ENCODE results near the gene TRIM31.

The TRIM31 gene

DNA sequence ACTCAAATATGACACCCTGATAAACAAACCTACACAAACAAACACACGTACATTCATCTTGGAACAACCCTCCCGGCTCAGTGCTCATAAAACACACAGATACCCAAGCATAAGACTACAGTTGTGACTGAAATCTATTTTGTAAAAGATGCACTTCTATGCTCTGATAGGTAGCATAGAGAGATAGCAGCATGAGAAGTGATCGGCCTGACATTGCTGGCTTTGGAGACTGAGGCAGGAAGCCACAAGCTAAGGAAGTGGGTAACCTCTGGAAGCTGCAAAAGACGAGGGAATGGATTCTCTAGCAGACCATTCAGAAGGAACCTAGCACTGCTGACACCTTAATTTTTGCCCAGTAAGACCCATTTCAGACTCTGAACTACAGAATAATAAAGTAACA lies 35.7 kb downstream of the TRIM31 start:
- no peak for TF ChIP-seq ZFX (IDR thresholded peaks at IDR 0.05)
- TF ChIP-seq, protein P1, sequence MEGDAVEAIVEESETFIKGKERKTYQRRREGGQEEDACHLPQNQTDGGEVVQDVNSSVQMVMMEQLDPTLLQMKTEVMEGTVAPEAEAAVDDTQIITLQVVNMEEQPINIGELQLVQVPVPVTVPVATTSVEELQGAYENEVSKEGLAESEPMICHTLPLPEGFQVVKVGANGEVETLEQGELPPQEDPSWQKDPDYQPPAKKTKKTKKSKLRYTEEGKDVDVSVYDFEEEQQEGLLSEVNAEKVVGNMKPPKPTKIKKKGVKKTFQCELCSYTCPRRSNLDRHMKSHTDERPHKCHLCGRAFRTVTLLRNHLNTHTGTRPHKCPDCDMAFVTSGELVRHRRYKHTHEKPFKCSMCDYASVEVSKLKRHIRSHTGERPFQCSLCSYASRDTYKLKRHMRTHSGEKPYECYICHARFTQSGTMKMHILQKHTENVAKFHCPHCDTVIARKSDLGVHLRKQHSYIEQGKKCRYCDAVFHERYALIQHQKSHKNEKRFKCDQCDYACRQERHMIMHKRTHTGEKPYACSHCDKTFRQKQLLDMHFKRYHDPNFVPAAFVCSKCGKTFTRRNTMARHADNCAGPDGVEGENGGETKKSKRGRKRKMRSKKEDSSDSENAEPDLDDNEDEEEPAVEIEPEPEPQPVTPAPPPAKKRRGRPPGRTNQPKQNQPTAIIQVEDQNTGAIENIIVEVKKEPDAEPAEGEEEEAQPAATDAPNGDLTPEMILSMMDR (conservative IDR thresholded peaks at IDR 0.05), result no peak
- no peak overlapping the region for H3K27ac ChIP-seq

DNA sequence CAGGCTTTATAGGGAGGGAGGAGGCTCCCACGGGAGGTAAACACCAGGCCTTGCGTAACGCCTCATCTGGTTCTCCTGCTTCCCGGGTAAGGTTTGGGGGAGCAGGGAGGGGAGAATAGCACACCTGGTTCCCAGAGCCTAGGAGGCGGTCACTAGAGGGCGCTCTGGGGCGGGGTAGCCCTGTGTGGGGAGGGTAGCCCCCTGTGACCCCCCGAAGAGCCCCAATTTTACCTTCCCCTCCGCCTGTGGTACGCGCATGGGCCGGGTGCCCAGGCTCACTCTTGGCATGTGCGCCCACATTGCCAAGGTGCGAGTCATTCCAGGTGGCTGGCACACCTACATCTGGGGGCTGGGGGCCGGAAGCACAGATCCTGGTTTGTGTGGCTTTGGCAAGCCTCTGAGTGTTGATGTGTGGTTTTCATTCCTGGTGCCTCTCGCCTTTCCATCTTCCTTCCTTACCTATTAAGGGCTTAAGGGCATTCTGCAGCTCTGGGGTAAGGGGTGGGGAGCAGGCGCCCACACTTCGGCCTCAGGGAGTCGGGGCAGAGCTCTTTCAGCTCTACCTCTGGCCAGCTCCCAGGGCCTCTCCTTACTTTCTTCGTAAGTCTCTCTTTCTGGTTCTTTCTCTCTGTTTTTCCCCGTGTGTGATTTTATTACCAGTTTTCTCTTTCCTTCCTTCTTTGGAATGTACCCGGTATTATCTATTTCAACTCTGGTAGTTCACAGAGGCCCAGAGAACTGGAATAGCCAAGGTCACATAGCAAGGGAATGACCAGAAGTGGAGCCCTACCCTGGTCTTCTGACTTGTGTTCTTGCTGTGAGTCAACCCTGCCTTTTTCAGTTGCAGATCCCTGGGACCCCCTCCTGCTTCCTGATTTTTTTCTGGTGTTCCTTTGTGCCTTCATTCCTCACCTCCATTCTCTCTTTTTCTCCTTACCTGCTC lies 36.8 kb downstream of the TRIM31 start:
- H3K27ac ChIP-seq, result no peak overlapping the region
- TF ChIP-seq ZFX (IDR thresholded peaks at IDR 0.05), result no peak
- TF ChIP-seq, protein P1 (conservative IDR thresholded peaks at IDR 0.05), result peak; percentile 60

DNA sequence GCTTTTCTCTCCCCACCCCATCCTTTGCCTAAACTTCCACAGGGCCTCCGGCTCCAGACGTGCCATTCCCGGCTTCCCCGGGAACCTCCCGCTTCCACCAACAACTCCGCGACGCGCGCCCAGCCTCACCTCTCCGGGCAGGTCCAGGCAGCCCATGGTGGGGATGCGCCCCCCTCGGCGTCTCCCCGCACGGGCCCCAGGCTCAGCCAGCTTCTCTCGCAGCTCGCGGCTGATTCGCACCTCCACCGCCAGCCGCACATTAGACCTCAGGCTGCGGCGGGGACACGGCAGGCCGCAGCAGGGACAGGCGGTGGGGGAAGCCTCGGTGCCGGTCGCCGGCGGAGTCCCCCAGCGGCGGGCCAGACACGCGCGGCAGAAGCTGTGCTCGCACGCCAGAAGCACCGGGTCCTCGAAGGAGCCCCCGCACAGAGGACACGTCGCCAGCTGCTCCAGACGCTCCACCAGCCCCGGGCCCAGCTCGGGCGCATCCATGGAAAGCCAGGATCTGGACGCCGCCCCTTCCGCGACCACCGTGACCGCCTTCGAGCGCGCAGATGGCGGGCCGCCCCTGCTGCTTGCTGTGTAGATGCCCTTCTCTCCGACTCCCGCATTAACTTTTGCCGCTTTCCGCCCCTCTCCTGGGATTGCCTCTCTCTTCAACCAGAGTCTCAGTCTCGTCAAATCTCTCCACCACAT lies 37.6 kb downstream of the TRIM31 start, which contains the start of gene RNF39:
RNF39 (minus strand) TSS at position 676 of the 696 bp plus-strand sequence; CDS start at position 492, 184 bp downstream.
- no peak for TF ChIP-seq ZFX (IDR thresholded peaks at IDR 0.05)
- TF ChIP-seq, protein P1 (conservative IDR thresholded peaks at IDR 0.05), result no peak
- no peak within 1 kb of the TSS for H3K27ac ChIP-seq

DNA sequence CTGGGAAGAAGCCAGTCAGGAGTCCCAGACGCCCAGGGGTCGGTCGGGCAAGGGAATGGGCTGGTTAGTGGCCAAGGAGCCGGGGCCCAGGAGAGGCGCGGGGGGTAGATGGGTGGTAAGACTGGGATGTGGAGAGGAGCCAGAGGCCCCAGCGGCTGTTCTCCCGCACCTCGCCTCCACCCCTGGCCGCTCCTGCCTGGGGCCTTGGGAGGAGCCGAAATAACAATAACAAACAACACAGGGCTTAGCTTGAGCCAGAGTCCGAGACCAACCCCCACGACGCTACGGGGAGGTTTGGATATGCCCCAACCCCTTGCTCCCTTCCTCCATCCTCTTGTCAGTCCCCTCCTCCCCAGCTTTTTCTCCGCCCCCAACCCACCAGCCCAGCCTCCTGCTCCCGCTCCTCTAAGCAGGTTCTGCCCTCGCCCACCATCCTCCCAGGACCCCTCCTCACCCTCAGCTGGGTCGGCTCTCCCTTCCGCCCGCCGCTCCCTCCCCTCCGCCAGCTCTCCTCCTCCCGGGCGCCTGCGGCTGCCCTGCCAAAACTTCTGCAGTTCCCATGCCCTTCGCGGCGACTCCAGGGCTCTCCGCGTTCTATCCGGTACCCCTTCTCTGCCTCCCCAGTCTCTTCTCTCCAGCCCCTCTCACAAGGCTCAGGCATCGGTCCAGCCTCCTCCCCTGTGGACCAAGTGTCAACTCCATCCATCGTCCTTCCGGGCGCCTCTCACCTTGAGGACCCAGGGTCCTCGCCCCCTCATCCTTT lies 38.4 kb downstream of the TRIM31 start:
- no peak for TF ChIP-seq ZFX (IDR thresholded peaks at IDR 0.05)
- TF ChIP-seq, protein P1 (conservative IDR thresholded peaks at IDR 0.05), result no peak
- no peak overlapping the region for H3K27ac ChIP-seq

DNA sequence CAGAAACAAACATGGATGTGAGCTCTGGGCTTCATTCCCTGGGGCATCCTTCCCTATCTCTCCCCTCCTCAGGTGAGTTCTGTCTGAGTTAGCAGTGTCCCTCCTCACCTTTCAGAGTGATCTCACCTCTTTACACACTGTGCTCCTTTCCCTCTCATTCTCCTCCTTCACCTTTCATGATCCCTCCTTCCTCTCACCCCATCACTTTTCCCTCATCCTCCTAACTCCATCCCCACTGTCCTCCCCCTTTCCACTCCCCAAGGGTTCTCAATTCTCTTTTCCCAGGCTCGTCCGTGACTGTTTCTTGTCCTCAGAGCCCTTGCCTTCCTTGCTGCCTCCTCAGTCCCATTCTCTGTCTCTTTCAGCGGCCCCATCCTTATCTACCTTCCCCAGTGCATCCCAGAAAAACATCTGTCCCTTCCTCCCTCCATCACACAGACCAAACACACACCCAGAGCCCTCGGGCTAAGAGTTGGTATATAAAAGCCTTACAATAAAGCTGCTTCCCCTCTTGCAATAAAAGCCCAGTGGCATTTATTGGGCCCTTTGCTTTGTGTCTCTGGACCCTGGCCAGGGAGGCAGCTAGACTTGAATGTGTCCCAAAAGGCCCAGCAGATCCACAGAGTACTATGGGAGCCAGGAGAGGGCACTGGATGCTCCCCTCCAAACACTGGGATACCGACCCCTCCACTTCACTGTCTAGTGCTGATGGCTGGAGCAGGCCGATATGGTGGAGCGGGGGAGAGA lies 39.2 kb downstream of the TRIM31 start:
- H3K27ac ChIP-seq, result no peak overlapping the region
- TF ChIP-seq, protein P1 (conservative IDR thresholded peaks at IDR 0.05), result no peak
- no peak for TF ChIP-seq ZFX (IDR thresholded peaks at IDR 0.05)

DNA sequence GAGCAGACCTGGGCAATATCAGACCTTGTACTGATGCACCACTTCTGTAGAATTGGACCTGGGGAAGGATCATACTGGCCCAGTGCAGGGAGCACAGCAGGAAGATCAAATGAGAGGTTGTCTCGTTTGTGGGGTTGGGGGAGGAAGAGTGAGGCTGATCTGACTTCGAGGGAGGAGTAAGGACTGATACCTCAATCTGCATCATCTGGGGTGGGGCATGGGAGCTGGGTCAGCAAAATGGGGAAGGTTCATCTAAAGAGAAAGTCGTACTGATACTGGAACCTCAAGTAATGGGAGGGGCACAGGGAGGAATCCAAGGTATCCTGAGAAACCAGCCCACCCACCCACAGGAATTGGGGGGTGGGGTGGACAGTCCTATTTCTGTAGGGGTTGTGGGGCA lies 41.0 kb downstream of the TRIM31 start:
- TF ChIP-seq ZFX (IDR thresholded peaks at IDR 0.05), result no peak
- H3K27ac ChIP-seq, result no peak overlapping the region

Data from C4-2B (cell line).